Suppressor macrophage (primary cell): ENCODE results near the gene UTS2R.
"Not testable (repeated sequence)": the region's sequence is repeated elsewhere in the genome, so short reads cannot be mapped to it uniquely, and the experiment has no call there.

Source experiments
- DNase-seq, 4 experiments: peaks; one replicate each; pipeline ENCODE4 v3.0.0-alpha.2; 2020 to 2022

UTS2R gene

GRCh38 chr17:82354804-82355308 is 16.7 kb upstream of the UTS2R start:
- DNase-seq, result no peak

GRCh38 chr17:82355770-82356427 is 15.7 kb upstream of the UTS2R start:
- no peak for DNase-seq

GRCh38 chr17:82356845-82357355 is 14.7 kb upstream of the UTS2R start:
- DNase-seq, result no peak

- DNase-seq, result no peak
Observed at GRCh38 chr17:82357394-82357793, 14.2 kb upstream of the UTS2R start.

GRCh38 chr17:82358465-82359350 is 12.9 kb upstream of the UTS2R start, which contains the start of gene TEX19:
Gene TEX19, plus strand, starts transcription at chr17:82359247. Its CDS starts 2,904 bp downstream, at chr17:82362151.
- DNase-seq, result no peak

- DNase-seq, result not testable (repeated sequence)
Observed at GRCh38 chr17:82359451-82360074, 12.0 kb upstream of the UTS2R start.

- DNase-seq, result no peak
Observed at GRCh38 chr17:82361885-82362633, 9.5 kb upstream of the UTS2R start.

- no peak for DNase-seq
Observed at GRCh38 chr17:82365606-82366295, 5.8 kb upstream of the UTS2R start.

- DNase-seq, result no peak
Observed at GRCh38 chr17:82366749-82367148, 4.8 kb upstream of the UTS2R start.

- DNase-seq, result no peak
Observed at GRCh38 chr17:82367724-82368524, 3.6 kb upstream of the UTS2R start.

- no peak for DNase-seq
Observed at GRCh38 chr17:82369211-82369610, 2.4 kb upstream of the UTS2R start.

- DNase-seq, result peak; percentile 20 to 53 (median 43)
Observed at GRCh38 chr17:82370471-82371332, 863 bp upstream of the UTS2R start.

- peak; percentile 73 to 91 (median 88) for DNase-seq
Observed at GRCh38 chr17:82372249-82373071, 895 bp downstream of the UTS2R start.

- DNase-seq, result not testable (repeated sequence)
Observed at GRCh38 chr17:82373072-82373452, 1.5 kb downstream of the UTS2R start.

- DNase-seq, result no peak
Observed at GRCh38 chr17:82373731-82374625, 2.4 kb downstream of the UTS2R start.

GRCh38 chr17:82374626-82375331 is 3.2 kb downstream of the UTS2R start:
- no peak for DNase-seq
